GM12801 (cell line): Measurements from ENCODE around the gene UBA7.

Experiments used
- TF ChIP-seq, protein P1 (sequence below): IDR thresholded peaks from one replicate; pipeline ENCODE4 v1.5.1; 2011; ENCODE audit warnings: control low read depth; ENCODE audit not compliant: insufficient read length; ENCODE audit errors: extremely low read depth

The UBA7 gene

GRCh38 chr3:49756036-49756435 lies 57.7 kb downstream of the UBA7 start:
- TF ChIP-seq, protein P1, sequence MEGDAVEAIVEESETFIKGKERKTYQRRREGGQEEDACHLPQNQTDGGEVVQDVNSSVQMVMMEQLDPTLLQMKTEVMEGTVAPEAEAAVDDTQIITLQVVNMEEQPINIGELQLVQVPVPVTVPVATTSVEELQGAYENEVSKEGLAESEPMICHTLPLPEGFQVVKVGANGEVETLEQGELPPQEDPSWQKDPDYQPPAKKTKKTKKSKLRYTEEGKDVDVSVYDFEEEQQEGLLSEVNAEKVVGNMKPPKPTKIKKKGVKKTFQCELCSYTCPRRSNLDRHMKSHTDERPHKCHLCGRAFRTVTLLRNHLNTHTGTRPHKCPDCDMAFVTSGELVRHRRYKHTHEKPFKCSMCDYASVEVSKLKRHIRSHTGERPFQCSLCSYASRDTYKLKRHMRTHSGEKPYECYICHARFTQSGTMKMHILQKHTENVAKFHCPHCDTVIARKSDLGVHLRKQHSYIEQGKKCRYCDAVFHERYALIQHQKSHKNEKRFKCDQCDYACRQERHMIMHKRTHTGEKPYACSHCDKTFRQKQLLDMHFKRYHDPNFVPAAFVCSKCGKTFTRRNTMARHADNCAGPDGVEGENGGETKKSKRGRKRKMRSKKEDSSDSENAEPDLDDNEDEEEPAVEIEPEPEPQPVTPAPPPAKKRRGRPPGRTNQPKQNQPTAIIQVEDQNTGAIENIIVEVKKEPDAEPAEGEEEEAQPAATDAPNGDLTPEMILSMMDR = no peak
